GM23248 (cell line): ENCODE measurements around the gene C12orf54.

ENCODE experiments used
- EZH2 ChIP-seq: fragments of 200-600 bp; sonication (generic); IDR thresholded peaks from 2 replicates; pipeline ENCODE4 v1.6.1; 2018; ENCODE audit warnings: antibody characterized with exemption, mild to moderate bottlenecking; ENCODE audit not compliant: insufficient read depth, poor library complexity, severe bottlenecking
- EZH2phosphoT487 ChIP-seq: fragments of 200-600 bp; sonication (generic); IDR thresholded peaks from 2 replicates; pipeline ENCODE4 v1.6.1; 2018; ENCODE audit warnings: antibody characterized with exemption, moderate library complexity, mild to moderate bottlenecking, low read depth; ENCODE audit not compliant: insufficient read depth

- TF ChIP-seq EZH2, result no peak
- TF ChIP-seq EZH2phosphoT487, result no peak
Measured at GRCh38 chr12:48510111-48510510, 27.8 kb downstream of the C12orf54 start.
